Measurements from ENCODE around the gene IMMP1L.

The IMMP1L gene

DNA sequence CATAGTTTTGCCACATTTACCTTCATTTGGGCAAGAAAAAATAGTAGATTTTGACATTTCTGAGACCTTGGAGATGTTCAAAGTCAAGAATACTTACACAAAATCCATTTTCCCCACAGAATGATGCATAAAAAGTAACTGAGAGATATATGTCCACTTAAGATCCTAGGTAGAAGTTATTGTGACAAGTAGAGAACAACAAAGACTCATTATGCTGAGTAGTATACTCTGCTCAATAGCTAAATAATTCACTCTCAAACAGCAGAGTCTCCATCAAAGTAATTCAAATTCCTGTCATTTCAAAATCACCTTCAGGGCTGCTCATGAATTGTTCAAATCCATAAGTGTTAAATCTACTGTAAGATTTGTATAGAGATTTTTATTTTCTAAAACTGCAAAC lies 35.3 kb downstream of the IMMP1L start:
- ATAC-seq: no peak
- no peak for DNase-seq

DNA sequence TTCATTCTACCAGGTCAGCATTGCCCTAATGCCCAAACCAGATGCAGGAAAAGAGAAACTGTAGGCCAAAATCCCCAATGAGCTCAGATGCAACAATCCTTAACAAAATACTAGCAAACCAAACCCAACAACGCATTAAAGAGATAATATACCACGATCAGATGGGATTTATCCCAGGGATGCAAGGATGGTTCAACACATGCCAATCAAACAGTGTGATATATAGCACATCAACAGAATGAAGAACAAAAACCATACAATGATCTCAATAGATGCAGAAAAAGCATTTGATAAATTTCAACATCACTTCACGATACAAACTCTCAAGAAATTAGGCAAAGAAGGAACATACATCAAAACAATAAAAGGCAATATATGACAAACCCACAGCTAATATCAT lies 45.0 kb downstream of the IMMP1L start:
- DNase-seq: no peak

DNA sequence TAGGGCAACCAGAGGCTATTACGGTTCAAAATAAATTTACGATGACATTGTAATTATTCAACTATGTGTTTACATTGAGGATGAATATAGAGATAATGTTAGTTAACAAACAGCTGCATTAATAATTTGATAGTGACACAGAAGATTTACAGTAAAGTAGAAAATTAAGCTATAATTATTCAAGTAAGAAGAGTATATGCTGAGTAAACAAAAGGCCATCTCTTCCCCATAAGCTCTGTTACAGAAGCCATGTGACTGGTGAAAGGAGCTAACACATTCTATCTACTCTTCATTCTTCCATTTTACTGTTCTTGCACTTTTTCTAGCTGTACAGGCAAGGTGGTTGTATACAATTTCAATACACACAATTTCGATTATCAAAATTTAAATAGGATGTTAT lies 54.2 kb downstream of the IMMP1L start:
- DNase-seq (no peak), ATAC-seq (no peak)

More for the DNA sequence above, 45.0 kb downstream of the IMMP1L start:
- ATAC-seq: no peak

DNA sequence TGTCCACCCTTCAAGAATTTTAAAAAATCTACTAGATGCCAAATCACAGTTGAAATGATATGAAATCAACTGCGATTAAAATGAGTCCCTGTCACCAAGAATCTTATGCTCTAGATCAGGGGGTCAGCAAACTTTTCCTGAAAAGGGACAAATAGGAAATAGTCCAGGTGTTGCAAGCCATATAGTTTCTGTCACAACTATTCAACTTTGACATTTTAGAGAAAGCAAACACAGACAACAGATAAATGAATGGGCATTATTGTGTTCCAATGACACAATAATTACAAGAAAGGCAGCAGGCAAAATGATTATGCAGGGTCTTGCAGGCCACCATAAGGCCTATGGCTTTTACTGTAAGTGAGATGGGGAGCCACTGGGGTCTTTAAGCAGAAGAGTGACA lies 58.6 kb downstream of the IMMP1L start:
- no peak for ATAC-seq
- no peak for DNase-seq

DNA sequence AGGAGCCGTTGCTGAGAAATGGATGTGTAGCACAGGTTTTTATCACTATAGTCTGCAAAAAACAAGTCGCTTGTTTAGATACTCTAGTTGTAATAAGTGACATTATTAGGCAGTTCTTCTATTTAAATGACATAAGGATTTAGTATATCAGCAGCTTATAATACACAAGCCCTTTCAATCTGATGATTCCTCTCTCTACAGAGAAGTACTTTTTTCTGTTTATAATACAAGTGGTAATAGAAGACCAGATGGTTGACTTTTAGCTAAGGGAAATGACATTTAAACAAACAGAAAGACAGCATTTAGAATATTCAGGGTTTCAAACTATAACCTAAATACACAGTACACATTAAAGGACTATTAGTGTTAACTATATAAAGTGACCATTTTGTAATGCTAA lies 60.4 kb downstream of the IMMP1L start:
- no peak for DNase-seq
- no peak for ATAC-seq

DNA sequence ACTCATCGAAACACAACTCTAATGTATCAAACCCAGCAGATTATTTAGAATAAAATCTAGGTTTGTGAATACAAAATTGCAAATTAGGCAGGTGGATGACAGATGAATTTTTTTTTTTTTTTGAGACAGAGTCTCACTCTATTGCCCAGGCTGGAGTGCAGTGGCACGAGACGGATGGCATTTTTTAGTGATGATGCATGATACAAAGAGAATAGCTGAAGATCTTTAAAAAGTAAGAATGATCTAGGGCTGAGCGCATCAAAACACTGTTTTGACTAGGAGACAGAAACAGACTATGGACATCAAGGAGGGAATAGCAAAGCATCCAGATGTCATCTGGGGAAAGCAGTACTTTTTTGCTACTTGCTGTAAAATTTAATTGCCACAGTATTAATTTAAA lies 63.8 kb downstream of the IMMP1L start:
- no peak for DNase-seq
- ATAC-seq: no peak

DNA sequence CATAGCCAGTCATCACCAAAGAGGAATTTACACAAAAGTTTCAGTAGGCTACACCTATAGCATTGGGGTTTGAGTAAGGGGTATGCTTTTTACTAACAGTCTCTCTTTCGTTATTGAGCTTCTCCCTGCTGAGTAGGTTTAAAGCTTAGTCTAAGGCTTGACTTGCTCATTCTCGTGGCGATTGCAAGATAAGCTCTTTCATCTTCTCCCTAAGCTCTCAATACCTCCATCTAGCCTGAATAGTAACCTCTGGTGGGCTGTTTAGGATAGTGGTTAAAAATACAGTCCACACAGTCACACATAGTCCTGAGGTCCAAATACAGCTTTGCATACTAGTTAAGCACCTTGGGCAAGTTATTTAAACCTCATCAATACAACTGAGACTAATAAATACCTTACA lies 65.6 kb downstream of the IMMP1L start:
- no peak for DNase-seq
- no peak for ATAC-seq

DNA sequence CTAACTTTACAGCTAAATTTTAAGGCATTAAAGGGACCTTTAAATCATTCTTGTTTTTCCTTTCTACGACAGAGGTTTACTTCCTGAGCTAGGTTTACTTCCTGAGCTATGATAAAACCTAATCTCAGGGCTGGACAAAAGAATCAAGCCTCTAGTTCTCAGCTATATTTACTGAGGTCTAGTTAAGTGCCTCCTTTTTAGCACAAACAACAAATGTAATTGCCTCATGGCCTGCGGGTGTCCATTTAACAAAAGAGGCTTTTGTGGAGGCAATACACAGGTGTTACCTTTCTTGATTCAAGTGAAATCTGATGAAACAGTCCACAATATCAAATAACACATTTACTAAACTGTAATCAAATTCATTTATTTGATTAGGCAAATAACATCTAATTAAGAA lies 67.3 kb downstream of the IMMP1L start:
- DNase-seq (no peak), ATAC-seq (no peak)

DNA sequence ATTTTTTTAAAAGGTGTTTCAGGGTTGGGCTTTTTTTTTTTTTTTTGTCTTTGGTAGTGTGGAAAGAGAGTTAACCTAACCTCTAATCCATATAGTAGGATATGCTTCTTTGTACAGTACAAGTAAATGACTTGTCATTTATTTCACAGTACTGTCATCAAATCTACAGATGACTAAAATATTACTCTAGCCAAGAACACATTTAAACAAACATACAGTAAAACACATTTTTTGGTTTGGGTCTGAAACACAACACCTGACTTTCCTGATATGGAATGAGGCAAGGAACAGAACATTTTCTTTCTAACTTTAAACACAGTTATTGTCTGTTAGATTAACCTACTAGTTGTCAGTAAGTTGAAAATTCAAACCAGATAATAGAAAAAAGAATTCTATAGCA lies 68.1 kb downstream of the IMMP1L start:
- ATAC-seq (no peak), DNase-seq (no peak)

DNA sequence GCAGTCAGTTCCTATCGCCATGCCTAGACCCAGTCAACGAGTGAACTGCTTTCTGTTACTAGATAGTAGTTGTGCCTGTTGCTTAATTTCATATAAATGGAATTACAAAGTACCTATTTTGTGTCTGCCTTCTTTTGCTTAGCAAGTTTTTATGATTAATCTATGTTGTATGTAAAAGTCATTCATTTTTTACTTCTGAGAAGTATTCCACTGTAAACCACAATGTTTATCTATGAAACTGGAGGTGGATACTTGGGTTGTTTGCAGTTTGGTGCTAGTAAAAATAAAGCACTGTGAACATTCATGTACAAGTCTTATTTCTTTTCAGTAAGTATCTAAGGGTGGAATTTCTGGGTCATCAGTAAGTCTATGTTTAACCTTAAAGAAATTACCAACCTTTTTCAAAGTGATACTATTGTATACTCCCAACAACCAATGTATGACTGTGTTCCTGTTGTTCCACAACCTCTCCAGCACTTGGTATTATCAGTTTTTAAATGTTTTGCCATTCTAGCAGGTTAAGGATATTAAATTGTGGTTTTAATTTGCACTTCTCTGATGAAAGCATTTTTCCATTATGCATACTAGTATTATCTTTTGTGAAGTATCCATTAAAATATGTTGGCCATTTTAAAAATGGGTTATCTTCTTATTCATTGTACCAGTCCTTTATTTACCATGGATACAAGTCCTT lies 71.5 kb downstream of the IMMP1L start:
- ATAC-seq: peak; percentile 32
- no peak for DNase-seq

DNA sequence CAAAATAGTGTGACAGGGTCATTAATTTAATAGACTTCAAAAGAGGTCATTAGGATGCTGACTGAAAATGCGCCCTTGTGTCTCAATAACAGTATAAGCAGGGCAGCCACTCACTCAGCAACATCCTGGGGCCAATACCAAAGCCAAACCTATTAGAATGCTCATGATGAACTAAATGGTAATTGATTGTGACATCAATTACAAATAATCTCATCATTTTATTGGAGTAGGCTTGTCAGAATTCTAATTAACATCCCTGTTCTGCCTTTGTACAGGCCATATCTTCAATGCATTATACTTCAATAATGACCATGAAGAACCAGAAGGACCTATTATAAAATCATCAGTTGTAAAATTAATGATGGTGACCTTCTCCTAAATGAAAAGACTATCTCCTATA lies 75.6 kb downstream of the IMMP1L start:
- DNase-seq (no peak), ATAC-seq (no peak)

DNA sequence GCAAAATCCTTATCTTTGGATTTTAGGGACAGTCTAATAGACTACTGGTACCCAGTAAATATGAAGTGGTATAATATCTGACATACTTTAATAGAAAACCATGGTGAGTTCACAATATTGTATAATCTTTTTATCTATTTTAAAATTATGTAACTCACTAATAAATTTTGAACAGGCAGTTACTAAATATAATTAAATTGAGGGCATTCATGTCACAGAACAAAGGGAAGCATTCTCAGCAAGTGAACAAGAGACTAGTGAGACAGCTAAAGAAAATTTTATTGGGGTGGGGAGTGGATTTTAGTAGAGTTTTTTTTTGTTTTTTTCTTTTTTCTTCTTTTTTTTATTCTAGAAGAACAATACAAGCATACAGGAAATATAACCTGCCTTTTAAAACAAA lies 84.8 kb downstream of the IMMP1L start:
- DNase-seq (no peak), ATAC-seq (no peak)

DNA sequence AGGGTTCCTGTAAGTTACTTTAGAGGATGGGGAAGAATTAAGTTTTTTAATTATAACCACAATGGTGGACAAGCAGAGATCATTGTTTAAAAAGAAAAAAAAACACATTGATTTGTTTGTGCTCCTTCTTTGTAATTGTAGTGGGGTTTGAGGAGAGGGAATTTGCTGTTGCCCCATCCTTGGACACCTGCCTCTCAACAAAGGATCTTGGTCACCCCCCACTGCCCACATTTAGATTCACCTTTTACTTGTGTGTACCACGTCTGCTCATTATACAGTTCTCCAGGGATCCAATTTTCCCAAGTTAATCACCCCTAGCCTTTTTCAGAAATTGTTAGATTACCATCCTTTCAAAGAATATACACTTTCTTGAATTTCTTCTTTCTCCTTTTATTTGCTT lies 86.7 kb downstream of the IMMP1L start:
- DNase-seq (no peak), ATAC-seq (no peak)

DNA sequence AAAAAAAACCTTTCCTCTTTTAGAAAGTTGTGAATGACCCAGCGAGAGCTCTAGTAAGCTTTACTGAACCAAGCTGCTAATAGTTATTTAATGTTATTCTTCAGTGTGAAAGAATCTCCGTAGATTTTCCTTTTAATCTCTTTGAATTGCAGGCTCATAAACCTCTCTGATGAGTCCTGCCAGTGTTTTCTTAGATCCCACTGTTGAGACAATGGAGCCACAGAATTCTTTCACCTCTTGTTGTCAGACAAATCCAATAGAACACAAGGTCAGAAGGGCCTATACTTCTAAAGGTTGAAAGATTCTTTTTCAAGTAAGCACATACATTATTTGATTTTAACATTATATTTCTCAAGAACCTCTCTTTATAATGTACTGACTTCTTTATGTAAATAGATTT lies 87.6 kb downstream of the IMMP1L start:
- DNase-seq: no peak
- ATAC-seq: no peak

DNA sequence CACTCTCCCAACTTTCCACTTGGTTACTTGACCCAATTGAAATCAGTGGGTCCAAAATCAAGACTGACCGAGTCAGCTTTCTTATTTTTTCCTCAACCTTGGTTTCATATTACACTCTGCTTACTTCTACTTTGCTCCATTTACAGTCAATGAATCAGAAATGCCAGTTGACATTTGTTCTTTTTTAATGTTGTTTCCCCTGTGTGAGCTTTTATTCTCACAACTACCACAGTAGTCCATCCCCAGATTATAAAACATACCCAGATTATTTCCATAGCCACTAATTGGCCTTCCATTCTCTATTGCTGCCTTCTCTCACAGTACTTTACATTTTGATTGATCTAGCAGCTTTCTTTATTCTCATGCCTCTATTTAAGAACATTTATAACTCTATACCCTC lies 89.8 kb downstream of the IMMP1L start:
- no peak for ATAC-seq
- no peak for DNase-seq

DNA sequence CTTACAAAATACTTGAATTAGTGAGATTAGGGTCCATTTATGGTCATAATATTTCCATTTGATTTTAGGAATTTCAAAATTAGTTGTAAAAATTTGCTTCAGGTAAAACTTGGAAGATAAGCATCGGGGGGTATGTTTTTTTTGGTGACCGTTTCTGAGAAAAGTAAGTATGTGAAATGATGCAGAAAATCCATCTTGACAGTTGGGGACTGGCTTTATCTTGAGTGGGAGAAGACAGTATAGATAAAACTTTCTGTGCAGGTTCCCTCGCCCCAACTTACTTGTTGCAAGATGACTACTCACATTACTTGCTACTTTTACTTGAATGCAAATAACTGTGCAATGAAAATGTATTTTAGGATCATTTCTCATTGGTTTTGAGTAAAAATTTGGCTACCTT lies 90.3 kb downstream of the IMMP1L start:
- ATAC-seq (no peak), DNase-seq (no peak)

DNA sequence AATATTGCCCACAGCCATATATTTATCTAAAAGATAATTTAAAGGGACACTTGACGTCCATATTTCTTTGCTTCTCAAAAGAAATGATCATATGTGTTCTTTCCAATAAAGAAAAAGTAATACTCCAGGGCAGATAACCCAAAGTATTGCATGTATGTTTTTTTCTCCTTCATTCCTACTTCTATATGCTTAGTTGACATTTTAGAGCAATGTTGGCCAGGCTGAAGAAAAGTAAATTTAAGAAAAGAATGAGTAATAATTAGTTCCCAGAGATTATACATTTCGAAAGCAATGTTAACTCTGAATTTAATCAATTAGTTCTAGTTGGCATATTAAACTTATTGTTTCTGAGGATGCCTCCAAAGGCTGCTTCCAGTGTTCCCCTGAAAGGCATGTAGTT lies 91.6 kb downstream of the IMMP1L start:
- ATAC-seq (no peak), DNase-seq (no peak)

DNA sequence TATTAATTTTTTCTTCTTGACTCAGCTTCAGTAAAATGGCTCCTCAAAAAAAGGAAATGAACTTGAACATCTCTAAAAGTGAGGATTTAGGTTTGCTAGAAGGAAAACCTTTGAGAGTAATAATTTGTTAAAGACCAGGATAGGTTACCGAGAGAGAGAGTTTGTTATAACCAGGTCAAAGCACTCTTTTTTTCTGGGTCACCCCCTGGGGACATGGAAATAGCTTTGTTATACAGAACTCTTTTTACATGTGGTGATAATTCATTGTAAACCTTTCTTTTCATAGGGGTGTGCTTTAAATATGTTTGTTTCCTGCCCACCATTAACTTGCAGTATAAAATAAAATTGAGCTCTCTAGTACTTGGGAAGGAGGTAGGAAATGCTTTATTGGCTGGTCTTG lies 92.1 kb downstream of the IMMP1L start:
- DNase-seq: no peak
- no peak for ATAC-seq

DNA sequence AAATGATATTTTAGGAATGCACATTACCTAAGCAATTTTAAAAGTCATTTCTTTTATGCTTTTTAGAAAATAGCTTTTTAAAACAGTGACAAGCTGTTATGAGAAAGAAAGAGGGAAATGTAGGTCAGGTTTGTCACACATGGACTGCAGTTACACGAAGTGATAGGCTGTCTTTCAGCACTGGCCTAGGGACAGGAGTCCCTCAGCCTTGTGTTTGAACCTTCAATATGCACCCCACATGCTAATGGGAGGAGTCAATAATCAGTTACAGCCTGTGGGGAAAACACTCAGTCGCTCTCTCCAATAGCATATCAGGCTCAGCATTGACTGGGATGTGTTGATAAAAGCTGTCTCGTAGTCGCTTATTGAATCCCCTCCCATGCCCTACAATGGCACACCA lies 94.0 kb downstream of the IMMP1L start:
- ATAC-seq (no peak), DNase-seq (no peak)

DNA sequence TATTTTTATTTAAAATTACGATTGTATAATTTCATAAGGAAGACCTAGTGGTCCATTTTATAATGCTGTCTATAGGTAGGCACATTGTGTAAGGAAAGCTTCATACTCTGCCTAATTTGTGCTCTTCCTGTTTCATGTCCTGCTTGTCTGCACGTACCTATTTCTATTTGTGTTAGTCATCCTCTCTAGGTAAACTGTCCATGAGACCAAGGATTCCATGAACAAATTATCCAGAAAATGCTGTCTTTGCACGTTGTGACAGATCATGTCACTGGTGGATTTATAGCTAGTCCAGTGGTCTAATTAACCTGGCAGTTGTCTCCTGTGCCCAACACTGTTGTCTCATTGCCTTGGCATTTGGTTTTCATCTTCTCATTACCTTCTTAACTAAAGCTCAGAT lies 95.1 kb downstream of the IMMP1L start:
- ATAC-seq (no peak), DNase-seq (no peak)

DNA sequence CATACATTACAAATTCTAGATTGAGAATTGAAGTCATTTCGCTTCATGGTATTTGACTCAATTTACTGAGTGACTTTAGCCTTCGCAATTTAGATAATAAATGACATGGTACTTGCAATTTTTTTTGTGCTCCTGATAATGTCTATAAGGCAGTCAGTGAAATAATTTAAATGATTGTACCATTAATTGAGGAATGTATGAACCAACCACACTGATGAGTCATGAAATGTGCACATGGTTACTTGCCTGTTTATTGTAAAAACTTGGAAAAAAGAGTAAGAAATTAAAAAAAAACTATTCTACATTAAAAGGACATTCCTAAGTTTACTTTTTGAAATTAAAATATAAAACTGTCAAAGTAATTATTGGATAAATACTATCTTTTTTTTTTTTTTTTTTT lies 96.5 kb downstream of the IMMP1L start:
- ATAC-seq (no peak), DNase-seq (no peak)

DNA sequence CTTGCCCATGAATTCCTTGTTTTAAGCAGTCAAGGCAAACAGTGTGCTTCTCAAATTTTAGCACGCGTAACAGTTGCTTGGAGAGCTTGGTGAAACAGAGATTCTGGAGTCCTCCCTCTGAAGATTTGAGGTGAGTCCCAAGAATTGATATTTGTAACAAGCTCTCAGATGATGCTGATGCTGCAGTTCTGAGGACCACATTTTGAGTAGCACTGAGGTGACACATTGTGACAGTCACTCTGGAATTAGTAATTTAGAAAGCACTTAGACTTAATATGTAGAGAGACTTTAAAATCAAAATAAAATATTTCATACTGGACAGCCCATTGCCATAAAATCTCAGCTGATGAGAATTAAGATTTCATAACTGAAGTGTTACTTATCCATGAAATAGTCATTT lies 101.2 kb downstream of the IMMP1L start:
- no peak for DNase-seq
- ATAC-seq: no peak

DNA sequence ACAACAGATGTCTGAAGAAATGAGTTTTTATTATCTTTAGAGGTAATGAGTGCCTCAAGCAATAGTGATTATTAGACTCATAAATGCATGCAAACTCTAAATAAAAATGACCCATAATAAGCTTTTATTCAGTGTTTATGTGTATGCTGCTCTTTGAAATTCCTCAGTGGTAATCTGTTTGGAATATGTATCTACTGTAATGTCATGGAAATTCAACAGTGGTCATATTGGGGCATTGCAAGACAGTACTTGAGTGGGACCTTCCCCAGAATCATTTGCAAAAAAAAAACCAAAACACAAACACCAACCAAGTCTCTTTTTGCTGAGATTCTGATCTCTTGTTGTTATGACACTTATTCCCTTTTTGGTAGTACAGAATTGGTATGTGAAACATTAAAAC lies 104.8 kb downstream of the IMMP1L start:
- ATAC-seq (no peak), DNase-seq (no peak)

DNA sequence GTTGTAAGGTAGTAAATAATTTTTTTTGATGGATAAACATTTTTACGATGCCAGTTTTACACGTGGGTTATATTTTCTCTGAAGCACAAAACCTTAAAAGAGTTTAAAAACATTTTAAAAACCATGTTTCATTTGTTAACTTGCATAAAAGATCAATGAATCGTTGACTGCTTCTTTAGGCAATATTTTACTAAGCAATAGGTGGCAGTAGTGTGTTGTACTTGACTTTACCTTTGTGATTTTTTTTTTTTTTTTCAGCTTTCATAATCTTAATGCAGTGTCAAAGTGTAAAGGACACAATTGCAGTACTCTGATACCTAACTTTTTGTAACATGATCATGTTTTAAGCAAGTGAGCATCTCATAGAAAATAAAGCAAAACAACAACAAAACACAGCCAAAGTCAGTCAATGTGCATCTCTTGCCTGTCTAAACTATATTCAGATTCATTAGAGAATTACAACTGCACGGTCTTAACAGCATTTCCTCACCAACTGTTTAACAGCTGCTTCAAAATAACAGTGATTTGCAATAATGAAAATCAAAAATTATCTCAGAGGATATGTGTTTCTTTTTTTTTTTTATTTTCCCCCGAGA lies 112.1 kb downstream of the IMMP1L start:
- ATAC-seq: no peak
- no peak for DNase-seq

DNA sequence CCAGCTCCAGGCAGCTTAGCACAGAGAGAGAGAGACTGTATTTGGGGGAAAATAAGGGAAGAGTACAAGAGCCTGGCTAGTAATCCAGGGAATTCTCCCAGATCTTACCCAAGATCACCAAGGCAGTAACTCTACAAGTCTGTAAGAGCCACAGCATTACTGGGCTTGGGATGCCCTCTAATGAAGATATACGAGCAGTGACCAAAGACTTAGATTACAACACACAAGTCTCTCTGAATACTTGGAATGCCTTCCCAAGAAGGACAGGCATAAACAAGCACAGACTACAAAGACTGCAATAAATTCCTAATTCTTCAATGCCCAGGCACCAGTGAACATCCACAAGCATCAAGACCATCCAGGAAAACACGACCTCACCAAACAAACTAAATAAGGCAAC lies 122.0 kb downstream of the IMMP1L start:
- ATAC-seq (no peak), DNase-seq (no peak)

Data from stimulated activated naive CD8-positive, alpha-beta T cell treated with anti-CD3 and anti-CD28 coated beads, Interleukin-15, Interleukin-2, amounts not matched to agents 100 U/mL and 50 U/mL, for 24 hours (primary cell).